Measurements from ENCODE around the gene KPNA1. TPM values are rescaled to one million over a fixed set of nuclear protein-coding genes. Genes with fewer than 3 reads are reported as not detected.

The KPNA1 gene
- total and polyA plus RNA-seq, 4 donors: 10.8 to 55.2 (median 28.9) TPM

GRCh38 chr3:122476532-122476931, 38.2 kb downstream of the KPNA1 start:
- ATAC-seq (ENCODE audit: insufficient read depth, low FRiP score) (no peak), DNase-seq (no peak)
- no peak overlapping the region for H3K27ac ChIP-seq (ENCODE audit: low read depth in 1 of 2, low read length in 1 of 2)
- H3K36me3 ChIP-seq (ENCODE audit: control insufficient read depth in 4 of 4, insufficient read depth in 4 of 4, low read length in 4 of 4): no peaks in the 10 kb centered on the region
- peaks cover 0 to 2% (median 0%) of the 10 kb centered on the region in 5 donors for H3K4me1 ChIP-seq (ENCODE audit: control insufficient read depth in 5 of 5, insufficient read depth in 5 of 5, low read length in 5 of 5)
- H3K9ac ChIP-seq (ENCODE audit: insufficient read depth in 1 of 2, low read length in 2 of 2): no peak overlapping the region
- peaks cover 0 to 6% (median 0%) of the 10 kb centered on the region in 4 donors for H3K9me3 ChIP-seq (ENCODE audit: control insufficient read depth in 4 of 4, insufficient read depth in 3 of 4, low read length in 3 of 4)
- whole genome bisulfite sequencing, 2 donors: 86 to 92% methylated on average over 2 of the region's 2 CpGs
- TF ChIP-seq CTCF (IDR thresholded peaks at IDR 0.05; ENCODE audit: control extremely low read depth, extremely low read depth): no peak
- H3K4me3 ChIP-seq: no peak overlapping the region
- no peaks in the 10 kb centered on the region for H3K27me3 ChIP-seq (ENCODE audit: control insufficient read depth in 3 of 3, insufficient read depth in 3 of 3, low read length in 2 of 3)

- no peak for DNase-seq
- 93 to 94% methylated on average over 2 of the region's 2 CpGs for WGBS, 2 donors
- H3K27me3 ChIP-seq (ENCODE audit: control insufficient read depth in 3 of 3, insufficient read depth in 3 of 3, low read length in 2 of 3): no peaks in the 10 kb centered on the region
- H3K4me1 ChIP-seq (ENCODE audit: control insufficient read depth in 5 of 5, insufficient read depth in 5 of 5, low read length in 5 of 5): peaks cover 0 to 3% (median 0%) of the 10 kb centered on the region in 5 donors
- no peak overlapping the region for H3K27ac ChIP-seq (ENCODE audit: low read depth in 1 of 2, low read length in 1 of 2)
- no peak overlapping the region for H3K9ac ChIP-seq (ENCODE audit: insufficient read depth in 1 of 2, low read length in 2 of 2)
- peaks cover 0 to 6% (median 0%) of the 10 kb centered on the region in 4 donors for H3K9me3 ChIP-seq (ENCODE audit: control insufficient read depth in 4 of 4, insufficient read depth in 3 of 4, low read length in 3 of 4)
- TF ChIP-seq CTCF (IDR thresholded peaks at IDR 0.05; ENCODE audit: control extremely low read depth, extremely low read depth): no peak
- no peaks in the 10 kb centered on the region for H3K36me3 ChIP-seq (ENCODE audit: control insufficient read depth in 4 of 4, insufficient read depth in 4 of 4, low read length in 4 of 4)
- H3K4me3 ChIP-seq: no peak overlapping the region
- no peak for ATAC-seq (ENCODE audit: insufficient read depth, low FRiP score)
Measured at GRCh38 chr3:122475316-122475715, 39.4 kb downstream of the KPNA1 start.

- TF ChIP-seq CTCF (IDR thresholded peaks at IDR 0.05; ENCODE audit: control extremely low read depth, extremely low read depth): no peak
- Histone ChIP-seq H3K36me3 (ENCODE audit: control insufficient read depth in 4 of 4, insufficient read depth in 4 of 4, low read length in 4 of 4) (peaks cover 0 to 6% (median 0%) of the 10 kb centered on the region in 4 donors), H3K27me3 (ENCODE audit: control insufficient read depth in 3 of 3, insufficient read depth in 3 of 3, low read length in 2 of 3) (no peaks in the 10 kb centered on the region), H3K9me3 (ENCODE audit: control insufficient read depth in 4 of 4, insufficient read depth in 3 of 4, low read length in 3 of 4) (peaks cover 0 to 4% (median 0%) of the 10 kb centered on the region in 4 donors), H3K4me3 (no peak overlapping the region), H3K4me1 (ENCODE audit: control insufficient read depth in 5 of 5, insufficient read depth in 5 of 5, low read length in 5 of 5) (peaks cover 0 to 7% (median 0%) of the 10 kb centered on the region in 5 donors), H3K9ac (ENCODE audit: insufficient read depth in 1 of 2, low read length in 2 of 2) (no peak overlapping the region), H3K27ac (ENCODE audit: low read depth in 1 of 2, low read length in 1 of 2) (no peak overlapping the region)
- ATAC-seq (ENCODE audit: insufficient read depth, low FRiP score): no peak
- DNase-seq: no peak
- WGBS, 2 donors: 24 to 37% methylated on average over 1 of the region's 1 CpG
Measured at GRCh38 chr3:122469659-122470058, 45.1 kb downstream of the KPNA1 start.

Data from lung (tissue), 12 donors.